Left ventricle myocardium inferior (tissue), 1 donor: Measurements from ENCODE around the gene RPRD1B. TPM values are rescaled to one million over a fixed set of nuclear protein-coding genes. Genes with fewer than 3 reads are reported as not detected.

Experiments used
- DNase-seq: peaks from one replicate; pipeline ENCODE4 v3.0.0-alpha.2; 2020
- H3K27ac ChIP-seq: fragments of 200-600 bp; replicated peaks from 2 replicates; pipeline ENCODE4 v1.8.0; 2021
- H3K27me3 ChIP-seq: fragments of 200-600 bp; 2 replicates; pipeline ENCODE4 v1.8.0; 2021; ENCODE audit warnings: low read depth
- H3K36me3 ChIP-seq: fragments of 200-600 bp; 2 replicates; pipeline ENCODE4 v1.8.0; 2021
- H3K4me1 ChIP-seq: fragments of 200-600 bp; 2 replicates; pipeline ENCODE4 v1.8.0; 2021
- H3K4me3 ChIP-seq: fragments of 200-600 bp; 2 replicates; pipeline ENCODE4 v1.8.0; 2021; ENCODE audit warnings: mild to moderate bottlenecking, moderate library complexity
- H3K9me3 ChIP-seq: fragments of 200-600 bp; replicated peaks from 2 replicates; pipeline ENCODE4 v1.8.0; 2021
- intact Hi-C: fragments of 100-400 bp; cut with micrococcal nuclease; formaldehyde crosslinking; loops from one replicate; pipeline ENCODE4 v1.11.0; 2022
- total RNA-seq: library from RNA; stranded (reverse); fragmentation: NEBNext Ultra II Directional; extraction: Animal tissue kit (Norgen Biotek cat#: 25700); gene quantifications from one replicate; pipeline ENCODE4 v1.2.1, GENCODE V29; 2021
- TF ChIP-seq, protein P1 (sequence below): fragments of 200-600 bp; IDR thresholded peaks from 2 replicates; pipeline ENCODE4 v1.8.0; 2021; ENCODE audit warnings: antibody characterized with exemption, mild to moderate bottlenecking, borderline replicate concordance
- donor health status: DM: no; HTN: yes; CAD: no; lungs with severe emphysema.

The RPRD1B gene
- total RNA-seq, 1 donor from 2014 or later: 58.9 TPM

DNA sequence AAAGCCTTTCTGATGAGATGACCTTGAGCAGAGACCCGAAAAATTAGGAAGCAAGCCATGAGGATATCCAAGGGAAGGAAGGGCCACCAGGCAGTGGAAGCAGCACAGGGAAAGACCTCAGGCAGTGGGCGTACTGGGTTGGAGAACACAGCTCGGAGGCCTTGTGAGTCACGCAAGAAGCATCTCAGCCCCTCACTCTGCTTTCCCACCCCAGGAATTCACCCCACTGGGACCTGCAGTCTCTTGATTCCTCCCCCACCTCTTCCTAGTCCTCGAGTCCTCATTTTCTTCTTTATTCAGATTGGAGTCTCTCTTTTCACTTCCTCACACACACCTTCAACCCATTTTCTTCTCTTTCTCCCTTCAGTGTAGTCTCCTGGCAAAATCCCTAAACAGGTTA is 27.0 kb downstream of the RPRD1B start:
- Histone ChIP-seq H3K27me3 (no peaks in the 10 kb centered on the region), H3K4me1 (peaks cover 27% of the 10 kb centered on the region), H3K9me3 (no peaks in the 10 kb centered on the region), H3K36me3 (peaks cover 79% of the 10 kb centered on the region), H3K4me3 (no peak overlapping the region), H3K27ac (no peak overlapping the region)
- DNase-seq: no peak
- intact Hi-C loops: no loop called here
- TF ChIP-seq, protein P1, sequence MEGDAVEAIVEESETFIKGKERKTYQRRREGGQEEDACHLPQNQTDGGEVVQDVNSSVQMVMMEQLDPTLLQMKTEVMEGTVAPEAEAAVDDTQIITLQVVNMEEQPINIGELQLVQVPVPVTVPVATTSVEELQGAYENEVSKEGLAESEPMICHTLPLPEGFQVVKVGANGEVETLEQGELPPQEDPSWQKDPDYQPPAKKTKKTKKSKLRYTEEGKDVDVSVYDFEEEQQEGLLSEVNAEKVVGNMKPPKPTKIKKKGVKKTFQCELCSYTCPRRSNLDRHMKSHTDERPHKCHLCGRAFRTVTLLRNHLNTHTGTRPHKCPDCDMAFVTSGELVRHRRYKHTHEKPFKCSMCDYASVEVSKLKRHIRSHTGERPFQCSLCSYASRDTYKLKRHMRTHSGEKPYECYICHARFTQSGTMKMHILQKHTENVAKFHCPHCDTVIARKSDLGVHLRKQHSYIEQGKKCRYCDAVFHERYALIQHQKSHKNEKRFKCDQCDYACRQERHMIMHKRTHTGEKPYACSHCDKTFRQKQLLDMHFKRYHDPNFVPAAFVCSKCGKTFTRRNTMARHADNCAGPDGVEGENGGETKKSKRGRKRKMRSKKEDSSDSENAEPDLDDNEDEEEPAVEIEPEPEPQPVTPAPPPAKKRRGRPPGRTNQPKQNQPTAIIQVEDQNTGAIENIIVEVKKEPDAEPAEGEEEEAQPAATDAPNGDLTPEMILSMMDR: no peak

- no peak for DNase-seq
- Histone ChIP-seq H3K9me3 (no peaks in the 10 kb centered on the region), H3K27me3 (no peaks in the 10 kb centered on the region), H3K36me3 (peaks cover 81% of the 10 kb centered on the region), H3K27ac (no peak overlapping the region), H3K4me3 (no peak overlapping the region), H3K4me1 (peaks cover 31% of the 10 kb centered on the region)
- TF ChIP-seq, protein P1: no peak
- intact Hi-C loops: no loop called here
Measured at GRCh38 chr20:38061109-38061508, 27.6 kb downstream of the RPRD1B start.

DNA sequence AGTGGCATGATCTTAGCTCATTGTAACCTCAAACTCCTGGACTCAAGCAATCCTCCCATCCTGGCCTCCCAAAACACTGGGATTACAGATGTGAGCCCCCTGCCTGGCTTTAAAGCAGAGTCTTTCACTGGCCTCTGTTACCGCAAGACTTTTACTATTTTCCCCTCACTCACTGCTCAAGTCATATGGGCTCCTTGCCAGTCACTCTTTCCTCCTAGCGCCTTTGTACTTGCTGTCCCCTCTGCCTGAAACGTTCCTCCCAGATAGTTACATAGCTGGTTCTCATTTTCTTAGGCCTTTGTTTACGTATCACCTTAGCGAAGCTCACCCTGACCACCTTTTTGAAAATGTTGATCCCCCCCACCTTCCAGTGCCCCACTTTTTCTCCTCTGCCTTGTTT is 29.3 kb downstream of the RPRD1B start:
- H3K27ac ChIP-seq: no peak overlapping the region
- intact Hi-C loops: no loop called here
- H3K4me3 ChIP-seq: no peak overlapping the region
- no peak for DNase-seq
- TF ChIP-seq, protein P1: no peak
- no peaks in the 10 kb centered on the region for H3K27me3 ChIP-seq
- no peaks in the 10 kb centered on the region for H3K9me3 ChIP-seq
- peaks cover 92% of the 10 kb centered on the region for H3K36me3 ChIP-seq
- H3K4me1 ChIP-seq: peaks cover 41% of the 10 kb centered on the region

DNA sequence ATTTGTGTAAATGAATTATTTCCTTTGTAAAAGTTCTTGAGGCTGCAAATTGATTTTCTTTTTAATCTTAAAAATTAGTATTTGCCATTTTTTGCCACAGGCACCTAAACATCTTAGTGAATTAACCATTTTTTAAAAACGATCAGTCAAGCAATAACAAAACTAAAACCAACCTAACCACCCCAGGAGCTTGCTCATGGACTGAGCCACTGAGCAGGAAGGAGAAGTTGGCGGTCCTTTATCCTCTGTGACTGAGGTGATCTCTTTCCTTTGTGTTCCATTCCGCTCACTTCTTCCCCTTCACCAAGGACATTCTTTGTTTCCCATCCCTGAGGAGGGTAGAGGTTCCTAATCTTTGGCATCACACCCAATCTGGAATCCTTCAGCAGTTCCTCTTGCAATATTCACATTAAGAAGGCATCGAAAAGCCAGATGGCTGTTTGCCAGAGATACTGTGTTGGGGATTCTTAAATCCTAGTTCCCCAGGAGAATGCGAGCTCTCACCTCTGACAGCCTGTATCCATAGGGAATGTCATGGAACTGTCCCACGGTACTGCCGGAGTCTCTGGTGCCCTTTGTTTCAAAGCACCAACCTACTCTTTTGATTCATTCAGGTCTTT is 30.5 kb downstream of the RPRD1B start:
- no peak overlapping the region for H3K27ac ChIP-seq
- intact Hi-C loops: no loop called here
- H3K4me3 ChIP-seq: no peak overlapping the region
- DNase-seq: no peak
- H3K27me3 ChIP-seq: no peaks in the 10 kb centered on the region
- no peaks in the 10 kb centered on the region for H3K9me3 ChIP-seq
- TF ChIP-seq, protein P1: no peak
- peaks cover 92% of the 10 kb centered on the region for H3K36me3 ChIP-seq
- H3K4me1 ChIP-seq: peaks cover 43% of the 10 kb centered on the region

DNA sequence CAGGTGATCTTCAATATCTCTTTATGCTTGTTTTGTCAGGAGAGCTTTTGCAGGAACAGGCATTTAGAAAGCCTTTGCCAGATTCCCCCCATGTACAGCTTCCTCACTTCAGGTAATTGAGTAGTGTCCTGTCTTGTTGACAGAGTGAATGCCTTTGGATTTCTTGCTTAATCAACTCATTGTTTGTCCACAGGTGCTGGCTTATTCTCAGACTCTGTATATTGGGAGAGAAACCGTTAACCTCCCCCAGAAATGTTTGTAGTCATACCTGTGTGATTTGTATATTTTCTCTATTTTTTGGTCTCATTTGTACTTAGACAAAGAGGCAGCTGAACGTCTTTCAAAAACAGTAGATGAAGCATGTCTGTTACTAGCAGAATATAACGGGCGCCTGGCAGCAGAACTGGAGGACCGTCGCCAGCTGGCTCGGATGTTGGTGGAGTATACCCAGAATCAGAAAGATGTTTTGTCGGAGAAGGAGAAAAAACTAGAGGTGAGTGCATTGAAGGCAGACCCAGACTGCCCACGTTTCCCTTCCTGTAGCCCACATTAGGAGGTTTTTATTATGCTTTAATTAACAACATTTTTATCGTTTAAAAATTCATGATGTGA is 32.3 kb downstream of the RPRD1B start:
- H3K4me3 ChIP-seq: no peak overlapping the region
- peak; percentile 60 for DNase-seq

More for the DNA sequence above, 32.3 kb downstream of the RPRD1B start:
- H3K27ac ChIP-seq: peak overlapping the region; percentile 89
- peaks cover 89% of the 10 kb centered on the region for H3K36me3 ChIP-seq
- intact Hi-C loops: no loop called here
- TF ChIP-seq, protein P1: no peak
- H3K4me1 ChIP-seq: peaks cover 40% of the 10 kb centered on the region
- no peaks in the 10 kb centered on the region for H3K27me3 ChIP-seq
- H3K9me3 ChIP-seq: no peaks in the 10 kb centered on the region
